ENCODE data around the gene LARGE1. TPM values are rescaled to one million over a fixed set of nuclear protein-coding genes. Genes with fewer than 3 reads are reported as not detected.

Gene LARGE1
- total and polyA plus RNA-seq, 2 of the 4 experiments (the other 2 are of a cell fraction), result 6.2 to 12.4 TPM

DNA sequence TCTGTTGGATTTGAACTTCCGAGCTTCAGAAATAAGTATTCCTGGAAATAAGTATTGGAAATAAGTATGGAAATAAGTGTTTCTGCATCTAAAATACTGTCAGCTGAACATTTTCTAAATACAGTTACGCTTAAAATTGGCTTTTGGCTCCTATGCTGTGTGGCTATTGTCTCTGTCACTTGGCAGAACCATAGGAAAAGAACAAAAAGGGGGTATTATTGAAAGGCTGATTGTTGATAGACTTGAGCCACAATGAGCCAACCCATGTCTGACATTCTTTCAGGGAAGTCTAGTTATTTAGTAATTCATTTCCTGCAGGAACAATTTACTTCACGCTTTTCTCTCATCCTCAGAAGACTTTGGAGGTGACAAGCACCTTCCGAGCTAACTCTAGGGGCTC is 32.5 kb upstream of the LARGE1 start:
- no CpG with 5 or more reads among the region's 4 CpGs for WGBS, 2 experiments (ENCODE audit: extremely low coverage in 2 of 2, insufficient read length in 1 of 2)
- Histone ChIP-seq H4K20me1 (ENCODE audit: insufficient read depth, low read length) (no peaks in the 10 kb centered on the region), H3K9me1 (ENCODE audit: insufficient read depth, low read length) (no peaks in the 10 kb centered on the region), H3K14ac (replicated peaks; ENCODE audit: low read depth, low read length) (no peak overlapping the region), H3K27ac (ENCODE audit: insufficient read depth, low read length) (no peak overlapping the region), H4K8ac (ENCODE audit: low read depth in 2 of 2, low read length in 2 of 2) (no peak overlapping the region), H4K5ac (ENCODE audit: low read depth, low read length) (no peak overlapping the region), H2AFZ (replicated peaks; ENCODE audit: low read length, poor library complexity) (no peak overlapping the region), H3K23ac (ENCODE audit: low read depth, low read length) (no peak overlapping the region), H3K18ac (ENCODE audit: low read depth, low read length) (no peak overlapping the region), H2BK20ac (ENCODE audit: low read depth, low read length) (no peak overlapping the region), H2BK15ac (ENCODE audit: low read depth, low read length) (no peak overlapping the region), H3K9me3 (ENCODE audit: control insufficient read depth, insufficient read depth, low read length) (no peaks in the 10 kb centered on the region; the same call in 1 of the 2 replicates), H2BK5ac (ENCODE audit: low read depth, low read length, poor library complexity, severe bottlenecking) (no peak overlapping the region), H3K4me1 (ENCODE audit: control insufficient read depth, insufficient read depth, low read length) (no peaks in the 10 kb centered on the region), H3K56ac (ENCODE audit: extremely low read depth, insufficient read depth, low read length) (no peak overlapping the region), H3K27me3 (ENCODE audit: control insufficient read depth, insufficient read depth, low read length) (no peaks in the 10 kb centered on the region), H3K4me3 (ENCODE audit: insufficient read depth, low read depth, low read length) (no peak overlapping the region), H3K79me1 (ENCODE audit: low read depth in 1 of 2, low read length in 2 of 2) (no peaks in the 10 kb centered on the region), H2AK5ac (ENCODE audit: low read depth, low read length) (no peak overlapping the region), H3K4ac (ENCODE audit: low read depth, low read length) (no peak overlapping the region), H3K9ac (ENCODE audit: low read depth, low read length) (no peak overlapping the region), H4K91ac (ENCODE audit: insufficient read depth, low read depth, low read length) (no peak overlapping the region), H3K36me3 (ENCODE audit: control insufficient read depth, insufficient read depth, low read length) (no peaks in the 10 kb centered on the region), H3K4me2 (ENCODE audit: low read depth, low read length) (no peak overlapping the region), H2AK9ac (replicated peaks; ENCODE audit: low read depth, low read length, poor library complexity) (no peak overlapping the region), H2BK120ac (ENCODE audit: low read depth, low read length) (no peak overlapping the region)
- in situ Hi-C loops (cut with MboI; ENCODE audit: low sequenced_read_pairs) (no loop called here), dilution Hi-C loops (cut with HindIII; ENCODE audit: low sequenced_read_pairs, unreplicated experiment) (no loop called here), intact Hi-C loops (cut with micrococcal nuclease) (no loop called here)
- TF ChIP-seq CEBPB (IDR thresholded peaks at IDR 0.05; ENCODE audit: low read depth, low read length) (no peak), RAD21 (IDR thresholded peaks at IDR 0.05; ENCODE audit: low read length) (no peak), BHLHE40 (IDR thresholded peaks at IDR 0.05; ENCODE audit: low read depth, low read length) (no peak), NFE2L2 (IDR thresholded peaks at IDR 0.05; ENCODE audit: low read depth, low read length) (no peak), RFX5 (IDR thresholded peaks at IDR 0.05; ENCODE audit: low read depth, low read length) (no peak), FOS (IDR thresholded peaks at IDR 0.05; ENCODE audit: low read depth, low read length) (no peak), RCOR1 (IDR thresholded peaks at IDR 0.05; ENCODE audit: insufficient replicate concordance, low read length) (no peak), SMC3 (IDR thresholded peaks at IDR 0.05; ENCODE audit: low read depth, low read length) (no peak), POLR2A (IDR thresholded peaks at IDR 0.05; ENCODE audit: low read depth, low read length) (no peak), MAZ (IDR thresholded peaks at IDR 0.05; ENCODE audit: borderline replicate concordance, low read depth, low read length) (no peak), MAFK (IDR thresholded peaks at IDR 0.05; ENCODE audit: low read depth, low read length) (no peak), CHD1 (IDR thresholded peaks at IDR 0.05; ENCODE audit: low read depth, low read length) (no peak), MXI1 (IDR thresholded peaks at IDR 0.05; ENCODE audit: borderline replicate concordance, low read depth, low read length) (no peak)
- TF ChIP-seq, protein P1, sequence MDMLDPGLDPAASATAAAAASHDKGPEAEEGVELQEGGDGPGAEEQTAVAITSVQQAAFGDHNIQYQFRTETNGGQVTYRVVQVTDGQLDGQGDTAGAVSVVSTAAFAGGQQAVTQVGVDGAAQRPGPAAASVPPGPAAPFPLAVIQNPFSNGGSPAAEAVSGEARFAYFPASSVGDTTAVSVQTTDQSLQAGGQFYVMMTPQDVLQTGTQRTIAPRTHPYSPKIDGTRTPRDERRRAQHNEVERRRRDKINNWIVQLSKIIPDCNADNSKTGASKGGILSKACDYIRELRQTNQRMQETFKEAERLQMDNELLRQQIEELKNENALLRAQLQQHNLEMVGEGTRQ (IDR thresholded peaks at IDR 0.05; ENCODE audit: low read depth, low read length), result no peak
- TF ChIP-seq, protein P2, sequence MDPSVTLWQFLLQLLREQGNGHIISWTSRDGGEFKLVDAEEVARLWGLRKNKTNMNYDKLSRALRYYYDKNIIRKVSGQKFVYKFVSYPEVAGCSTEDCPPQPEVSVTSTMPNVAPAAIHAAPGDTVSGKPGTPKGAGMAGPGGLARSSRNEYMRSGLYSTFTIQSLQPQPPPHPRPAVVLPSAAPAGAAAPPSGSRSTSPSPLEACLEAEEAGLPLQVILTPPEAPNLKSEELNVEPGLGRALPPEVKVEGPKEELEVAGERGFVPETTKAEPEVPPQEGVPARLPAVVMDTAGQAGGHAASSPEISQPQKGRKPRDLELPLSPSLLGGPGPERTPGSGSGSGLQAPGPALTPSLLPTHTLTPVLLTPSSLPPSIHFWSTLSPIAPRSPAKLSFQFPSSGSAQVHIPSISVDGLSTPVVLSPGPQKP (IDR thresholded peaks at IDR 0.05; ENCODE audit: borderline replicate concordance, low read depth, low read length), result no peak
- TF ChIP-seq, protein P3, sequence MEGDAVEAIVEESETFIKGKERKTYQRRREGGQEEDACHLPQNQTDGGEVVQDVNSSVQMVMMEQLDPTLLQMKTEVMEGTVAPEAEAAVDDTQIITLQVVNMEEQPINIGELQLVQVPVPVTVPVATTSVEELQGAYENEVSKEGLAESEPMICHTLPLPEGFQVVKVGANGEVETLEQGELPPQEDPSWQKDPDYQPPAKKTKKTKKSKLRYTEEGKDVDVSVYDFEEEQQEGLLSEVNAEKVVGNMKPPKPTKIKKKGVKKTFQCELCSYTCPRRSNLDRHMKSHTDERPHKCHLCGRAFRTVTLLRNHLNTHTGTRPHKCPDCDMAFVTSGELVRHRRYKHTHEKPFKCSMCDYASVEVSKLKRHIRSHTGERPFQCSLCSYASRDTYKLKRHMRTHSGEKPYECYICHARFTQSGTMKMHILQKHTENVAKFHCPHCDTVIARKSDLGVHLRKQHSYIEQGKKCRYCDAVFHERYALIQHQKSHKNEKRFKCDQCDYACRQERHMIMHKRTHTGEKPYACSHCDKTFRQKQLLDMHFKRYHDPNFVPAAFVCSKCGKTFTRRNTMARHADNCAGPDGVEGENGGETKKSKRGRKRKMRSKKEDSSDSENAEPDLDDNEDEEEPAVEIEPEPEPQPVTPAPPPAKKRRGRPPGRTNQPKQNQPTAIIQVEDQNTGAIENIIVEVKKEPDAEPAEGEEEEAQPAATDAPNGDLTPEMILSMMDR (conservative IDR thresholded peaks at IDR 0.05; ENCODE audit: low read depth, low read length), result no peak
- ChIA-PET CTCF (no interaction called here), POLR2A (ENCODE audit: unreplicated experiment) (no interaction called here)
- ATAC-seq (ENCODE audit: low read depth) (no peak), DNase-seq (no peak)
- no TSS peak for BruUV-seq (replicated peaks)

Data from IMR-90 (cell line).